Transverse colon (tissue), 3 donors: ENCODE data around the gene TIGAR.

Experiments
- POLR2A ChIP-seq: fragments of 450-650 bp; IDR thresholded peaks from one replicate; pipeline ENCODE4 v1.6.1; 2016; ENCODE audit warnings: antibody characterized with exemption, mild to moderate bottlenecking, moderate library complexity
- TF ChIP-seq, protein P1 (sequence below), 5 experiments: fragments of 200-600 bp in 3 of 5; fragments of 450-650 bp in 2 of 5; sonication (generic) in 3 of 5; IDR thresholded peaks; 1 replicate in 2 of 5; 2 replicates in 3 of 5; pipeline ENCODE4 v1.5.1; 2016 to 2017; ENCODE audit warnings: antibody characterized with exemption in 5 of 5, inconsistent platforms in 3 of 5, mild to moderate bottlenecking in 2 of 5, moderate library complexity in 1 of 5

DNA sequence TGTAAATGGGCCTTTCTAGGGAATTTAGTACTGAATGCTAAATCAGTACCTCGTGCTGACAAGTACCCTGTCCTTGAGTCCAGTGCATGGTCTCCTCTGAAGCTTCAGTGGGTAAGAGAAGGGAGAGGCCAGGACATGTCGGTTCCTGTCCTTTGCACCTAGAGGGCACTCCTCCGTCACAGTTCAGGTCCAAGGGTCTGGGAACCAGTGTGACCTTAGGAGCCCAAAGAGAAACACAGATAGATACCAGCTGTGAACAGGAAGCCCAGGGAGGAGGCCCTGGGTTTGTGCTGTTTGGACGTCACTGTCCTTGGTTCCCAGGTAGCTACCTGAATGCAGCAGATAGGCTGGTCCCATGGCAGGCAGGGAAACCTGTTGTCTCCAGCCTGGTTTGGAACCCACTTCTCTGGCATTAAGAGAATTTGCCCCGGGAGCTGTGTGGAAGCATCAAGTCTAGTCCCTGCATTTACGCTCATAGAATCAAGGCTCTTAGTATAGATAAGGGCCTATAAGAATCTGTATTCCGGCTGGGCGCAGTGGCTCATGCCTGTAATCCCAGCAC is 62.4 kb downstream of the TIGAR start:
- TF ChIP-seq, protein P1, sequence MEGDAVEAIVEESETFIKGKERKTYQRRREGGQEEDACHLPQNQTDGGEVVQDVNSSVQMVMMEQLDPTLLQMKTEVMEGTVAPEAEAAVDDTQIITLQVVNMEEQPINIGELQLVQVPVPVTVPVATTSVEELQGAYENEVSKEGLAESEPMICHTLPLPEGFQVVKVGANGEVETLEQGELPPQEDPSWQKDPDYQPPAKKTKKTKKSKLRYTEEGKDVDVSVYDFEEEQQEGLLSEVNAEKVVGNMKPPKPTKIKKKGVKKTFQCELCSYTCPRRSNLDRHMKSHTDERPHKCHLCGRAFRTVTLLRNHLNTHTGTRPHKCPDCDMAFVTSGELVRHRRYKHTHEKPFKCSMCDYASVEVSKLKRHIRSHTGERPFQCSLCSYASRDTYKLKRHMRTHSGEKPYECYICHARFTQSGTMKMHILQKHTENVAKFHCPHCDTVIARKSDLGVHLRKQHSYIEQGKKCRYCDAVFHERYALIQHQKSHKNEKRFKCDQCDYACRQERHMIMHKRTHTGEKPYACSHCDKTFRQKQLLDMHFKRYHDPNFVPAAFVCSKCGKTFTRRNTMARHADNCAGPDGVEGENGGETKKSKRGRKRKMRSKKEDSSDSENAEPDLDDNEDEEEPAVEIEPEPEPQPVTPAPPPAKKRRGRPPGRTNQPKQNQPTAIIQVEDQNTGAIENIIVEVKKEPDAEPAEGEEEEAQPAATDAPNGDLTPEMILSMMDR (IDR thresholded peaks at IDR 0.05): no peak
- no peak for TF ChIP-seq POLR2A
